DND-41 (cell line): ENCODE measurements around the gene PSMG3.

ENCODE experiments used
- ATAC-seq: fragments of 200-7000 bp; cut with Tn5 transposase; 3 replicates; pipeline ENCODE4 v1.9.1; 2021; ENCODE audit warnings: low read depth; ENCODE audit not compliant: insufficient read depth
- DNase-seq: peaks from one replicate; pipeline ENCODE4 v3.0.0-alpha.2; 2020
- H2AFZ ChIP-seq: 2 replicates; pipeline ENCODE4 v1.6.0; 2012; ENCODE audit warnings: low read depth, low read length
- H3K27ac ChIP-seq: 2 replicates; pipeline ENCODE4 v1.5.1; 2012; ENCODE audit warnings: low read length, inconsistent platforms
- H3K27me3 ChIP-seq: fragments of 200-600 bp; sonication (generic); 2 replicates; pipeline ENCODE4 v1.6.0; 2012; ENCODE audit warnings: low read length, mild to moderate bottlenecking, inconsistent platforms; ENCODE audit not compliant: insufficient read depth, poor library complexity
- H3K36me3 ChIP-seq: 2 replicates; pipeline ENCODE4 v1.5.1; 2012; ENCODE audit warnings: low read length, inconsistent platforms; ENCODE audit not compliant: insufficient read depth
- H3K4me1 ChIP-seq: 2 replicates; pipeline ENCODE4 v1.5.1; 2012; ENCODE audit warnings: mild to moderate bottlenecking, low read length; ENCODE audit not compliant: insufficient read depth
- H3K4me2 ChIP-seq: 2 replicates; pipeline ENCODE4 v1.6.0; 2012; ENCODE audit warnings: mild to moderate bottlenecking, moderate library complexity, low read length, inconsistent platforms; ENCODE audit not compliant: insufficient read depth
- H3K4me3 ChIP-seq, 2 experiments: fragments of 200-600 bp in 1 of 2; shearing (Covaris generic) in 1 of 2; 2 replicates each; pipeline ENCODE4 v1.5.1; 2012 to 2016; ENCODE audit warnings: inconsistent platforms in 2 of 2, low read length in 2 of 2, mild to moderate bottlenecking in 2 of 2, low read depth in 1 of 2, moderate library complexity in 1 of 2
- H3K79me2 ChIP-seq: 2 replicates; pipeline ENCODE4 v1.6.0; 2012; ENCODE audit warnings: low read length, inconsistent platforms; ENCODE audit not compliant: insufficient read depth
- H3K9ac ChIP-seq: 2 replicates; pipeline ENCODE4 v1.6.0; 2012; ENCODE audit warnings: low read depth, mild to moderate bottlenecking, inconsistent platforms, low read length, moderate library complexity
- H3K9me3 ChIP-seq: 2 replicates; pipeline ENCODE4 v1.5.1; 2012; ENCODE audit warnings: low read length, moderate library complexity, mild to moderate bottlenecking, inconsistent platforms; ENCODE audit not compliant: insufficient read depth, severe bottlenecking
- H4K20me1 ChIP-seq: 2 replicates; pipeline ENCODE4 v1.6.0; 2012; ENCODE audit warnings: low read length; ENCODE audit not compliant: insufficient read depth
- CTCF ChIP-seq: IDR thresholded peaks from 2 replicates; pipeline ENCODE4 v1.5.1; 2012; ENCODE audit warnings: borderline replicate concordance, low read length, moderate library complexity, mild to moderate bottlenecking; ENCODE audit not compliant: poor library complexity, severe bottlenecking; ENCODE audit errors: extremely low read depth
- EZH2 ChIP-seq: IDR thresholded peaks from 3 replicates; pipeline ENCODE4 v1.6.1; 2012; ENCODE audit warnings: borderline replicate concordance, low read depth, mild to moderate bottlenecking, moderate library complexity, low read length, inconsistent platforms; ENCODE audit not compliant: severe bottlenecking

PSMG3 gene

GRCh38 chr7:1548438-1548831 is 21.4 kb downstream of the PSMG3 start:
- no peak for ATAC-seq
- no peak overlapping the region for H3K9ac ChIP-seq
- no peak overlapping the region for H3K27ac ChIP-seq
- H3K9me3 ChIP-seq: no peaks in the 10 kb centered on the region
- H3K36me3 ChIP-seq: peaks cover 4% of the 10 kb centered on the region; the same call in 1 of the 2 replicates
- TF ChIP-seq CTCF (no peak), EZH2 (no peak)
- H2AFZ ChIP-seq: no peak overlapping the region
- no peaks in the 10 kb centered on the region for H3K4me1 ChIP-seq
- no peaks in the 10 kb centered on the region for H3K27me3 ChIP-seq
- no peak overlapping the region for H3K4me2 ChIP-seq
- H3K79me2 ChIP-seq: no peaks in the 10 kb centered on the region
- no peaks in the 10 kb centered on the region; the same call in 1 of the 2 replicates for H4K20me1 ChIP-seq
- DNase-seq: no peak
- no peak overlapping the region for H3K4me3 ChIP-seq

GRCh38 chr7:1547777-1548437 is 21.9 kb downstream of the PSMG3 start:
- Histone ChIP-seq H3K4me1 (no peaks in the 10 kb centered on the region), H3K27ac (no peak overlapping the region), H3K9ac (no peak overlapping the region), H4K20me1 (no peaks in the 10 kb centered on the region; the same call in 1 of the 2 replicates), H3K36me3 (peaks cover 4% of the 10 kb centered on the region; the same call in 1 of the 2 replicates), H3K9me3 (no peaks in the 10 kb centered on the region), H3K79me2 (no peaks in the 10 kb centered on the region), H2AFZ (no peak overlapping the region), H3K4me3 (no peak overlapping the region), H3K27me3 (no peaks in the 10 kb centered on the region), H3K4me2 (no peak overlapping the region)
- ATAC-seq (no peak), DNase-seq (no peak)
- TF ChIP-seq CTCF (no peak), EZH2 (no peak)

- Histone ChIP-seq H3K27ac (no peak overlapping the region), H3K4me2 (no peak overlapping the region)
Observed at GRCh38 chr7:1546909-1547776, 22.7 kb downstream of the PSMG3 start.

More at GRCh38 chr7:1546909-1547776, 22.7 kb downstream of the PSMG3 start:
- no peak overlapping the region for H3K9ac ChIP-seq
- no peak overlapping the region for H2AFZ ChIP-seq
- peaks cover 7% of the 10 kb centered on the region; the same call in 1 of the 2 replicates for H3K36me3 ChIP-seq
- TF ChIP-seq CTCF (no peak), EZH2 (no peak)
- no peaks in the 10 kb centered on the region; the same call in 1 of the 2 replicates for H4K20me1 ChIP-seq
- no peak for DNase-seq
- ATAC-seq: no peak
- H3K27me3 ChIP-seq: no peaks in the 10 kb centered on the region
- no peaks in the 10 kb centered on the region for H3K9me3 ChIP-seq
- H3K79me2 ChIP-seq: no peaks in the 10 kb centered on the region
- H3K4me1 ChIP-seq: no peaks in the 10 kb centered on the region
- H3K4me3 ChIP-seq: no peak overlapping the region
